Kidney epithelial cell (primary cell): Measurements from ENCODE around the gene SDCBP2. TPM values are rescaled to one million over a fixed set of nuclear protein-coding genes. Genes with fewer than 3 reads are reported as not detected.

Source experiments
- DNase-seq: peaks from one replicate; pipeline ENCODE4 v3.0.0-alpha.2; 2010; ENCODE audit warnings: low read depth
- H3K27me3 ChIP-seq: 2 replicates; pipeline ENCODE4 v1.6.0; 2011; ENCODE audit warnings: low read length; ENCODE audit not compliant: control insufficient read depth, insufficient read depth
- H3K36me3 ChIP-seq: 2 replicates; pipeline ENCODE4 v1.5.1; 2011; ENCODE audit warnings: low read length; ENCODE audit not compliant: control insufficient read depth, insufficient read depth
- H3K4me3 ChIP-seq: 2 replicates; pipeline ENCODE4 v1.5.1; 2011; ENCODE audit warnings: low read depth, mild to moderate bottlenecking, control low read depth, low read length
- total RNA-seq: library from RNA; depleted of rRNA; stranded (reverse); fragments of >200 nt; gene quantifications from 2 replicates; pipeline ENCODE4 v1.2.3, GENCODE V29; 2015
- TF ChIP-seq, protein P1 (sequence below): IDR thresholded peaks from 2 replicates; pipeline ENCODE4 v1.5.1; 2011; ENCODE audit warnings: mild to moderate bottlenecking, moderate library complexity, low read length, control low read depth, inconsistent platforms; ENCODE audit not compliant: insufficient read depth, poor library complexity, severe bottlenecking

Gene SDCBP2
- total RNA-seq, 1 donor from 2014 or later, result 6.1 TPM

DNA sequence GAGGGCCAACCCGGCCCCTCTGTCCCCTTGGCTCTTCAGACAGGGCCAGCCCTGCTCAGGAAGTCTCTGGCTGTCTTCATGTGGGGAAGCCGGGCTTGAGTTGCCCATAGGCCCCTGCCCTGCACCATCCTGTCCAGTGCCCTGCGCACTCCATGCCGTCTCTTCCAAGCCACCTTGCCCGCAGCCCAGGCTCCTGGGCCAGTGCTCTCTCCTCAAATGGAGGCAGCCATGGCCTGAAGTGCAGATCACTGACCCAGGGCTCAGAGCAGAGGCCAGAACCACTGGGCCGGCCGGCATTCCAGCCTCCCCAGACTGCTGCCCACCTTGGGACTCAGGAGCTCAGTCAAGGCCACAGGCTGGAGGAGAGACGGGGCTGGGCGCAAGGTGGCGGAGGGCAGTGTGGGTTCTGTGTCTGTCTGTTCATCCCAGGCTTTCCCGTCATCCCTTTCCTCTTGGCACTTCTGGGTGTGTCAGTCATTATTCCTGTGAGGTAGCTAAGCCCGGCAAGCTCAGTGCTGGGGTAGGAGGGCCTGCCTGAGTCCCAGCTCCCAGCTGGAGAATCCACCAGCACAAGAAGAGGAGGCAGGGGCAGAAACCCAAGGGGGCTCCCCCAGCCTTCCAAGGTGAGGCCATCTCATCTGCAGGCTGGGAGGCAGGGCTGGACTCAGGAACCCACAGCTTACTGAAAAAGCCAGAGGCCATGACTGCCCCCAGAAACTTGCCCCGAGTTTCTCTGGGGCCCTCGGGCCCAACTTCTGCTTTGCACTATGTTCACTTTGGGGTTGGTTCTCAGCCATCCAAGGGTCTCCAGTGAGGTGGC lies 22.4 kb downstream of the SDCBP2 start:
- TF ChIP-seq, protein P1, sequence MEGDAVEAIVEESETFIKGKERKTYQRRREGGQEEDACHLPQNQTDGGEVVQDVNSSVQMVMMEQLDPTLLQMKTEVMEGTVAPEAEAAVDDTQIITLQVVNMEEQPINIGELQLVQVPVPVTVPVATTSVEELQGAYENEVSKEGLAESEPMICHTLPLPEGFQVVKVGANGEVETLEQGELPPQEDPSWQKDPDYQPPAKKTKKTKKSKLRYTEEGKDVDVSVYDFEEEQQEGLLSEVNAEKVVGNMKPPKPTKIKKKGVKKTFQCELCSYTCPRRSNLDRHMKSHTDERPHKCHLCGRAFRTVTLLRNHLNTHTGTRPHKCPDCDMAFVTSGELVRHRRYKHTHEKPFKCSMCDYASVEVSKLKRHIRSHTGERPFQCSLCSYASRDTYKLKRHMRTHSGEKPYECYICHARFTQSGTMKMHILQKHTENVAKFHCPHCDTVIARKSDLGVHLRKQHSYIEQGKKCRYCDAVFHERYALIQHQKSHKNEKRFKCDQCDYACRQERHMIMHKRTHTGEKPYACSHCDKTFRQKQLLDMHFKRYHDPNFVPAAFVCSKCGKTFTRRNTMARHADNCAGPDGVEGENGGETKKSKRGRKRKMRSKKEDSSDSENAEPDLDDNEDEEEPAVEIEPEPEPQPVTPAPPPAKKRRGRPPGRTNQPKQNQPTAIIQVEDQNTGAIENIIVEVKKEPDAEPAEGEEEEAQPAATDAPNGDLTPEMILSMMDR, result no peak
- DNase-seq, result no peak
- Histone ChIP-seq H3K4me3 (no peak overlapping the region), H3K27me3 (no peaks in the 10 kb centered on the region), H3K36me3 (no peaks in the 10 kb centered on the region)

DNA sequence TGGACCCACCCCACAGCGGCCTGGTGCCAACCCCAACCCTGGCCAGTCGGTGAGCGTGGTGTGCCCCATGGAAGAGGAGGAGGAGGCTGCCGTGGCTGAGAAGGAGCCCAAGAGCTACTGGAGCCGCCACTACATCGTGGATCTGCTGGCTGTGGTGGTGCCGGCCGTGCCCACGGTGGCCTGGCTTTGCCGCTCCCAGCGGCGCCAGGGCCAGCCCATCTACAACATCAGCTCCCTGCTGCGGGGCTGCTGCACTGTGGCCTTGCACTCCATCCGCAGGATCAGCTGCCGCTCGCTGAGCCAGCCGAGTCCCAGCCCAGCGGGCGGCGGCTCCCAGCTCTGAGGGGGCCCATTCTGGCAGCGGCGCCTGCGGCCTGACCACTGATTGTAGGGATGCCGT lies 23.2 kb downstream of the SDCBP2 start:
- TF ChIP-seq, protein P1, result no peak
- no peak for DNase-seq
- Histone ChIP-seq H3K27me3 (no peaks in the 10 kb centered on the region), H3K4me3 (no peak overlapping the region), H3K36me3 (no peaks in the 10 kb centered on the region)

DNA sequence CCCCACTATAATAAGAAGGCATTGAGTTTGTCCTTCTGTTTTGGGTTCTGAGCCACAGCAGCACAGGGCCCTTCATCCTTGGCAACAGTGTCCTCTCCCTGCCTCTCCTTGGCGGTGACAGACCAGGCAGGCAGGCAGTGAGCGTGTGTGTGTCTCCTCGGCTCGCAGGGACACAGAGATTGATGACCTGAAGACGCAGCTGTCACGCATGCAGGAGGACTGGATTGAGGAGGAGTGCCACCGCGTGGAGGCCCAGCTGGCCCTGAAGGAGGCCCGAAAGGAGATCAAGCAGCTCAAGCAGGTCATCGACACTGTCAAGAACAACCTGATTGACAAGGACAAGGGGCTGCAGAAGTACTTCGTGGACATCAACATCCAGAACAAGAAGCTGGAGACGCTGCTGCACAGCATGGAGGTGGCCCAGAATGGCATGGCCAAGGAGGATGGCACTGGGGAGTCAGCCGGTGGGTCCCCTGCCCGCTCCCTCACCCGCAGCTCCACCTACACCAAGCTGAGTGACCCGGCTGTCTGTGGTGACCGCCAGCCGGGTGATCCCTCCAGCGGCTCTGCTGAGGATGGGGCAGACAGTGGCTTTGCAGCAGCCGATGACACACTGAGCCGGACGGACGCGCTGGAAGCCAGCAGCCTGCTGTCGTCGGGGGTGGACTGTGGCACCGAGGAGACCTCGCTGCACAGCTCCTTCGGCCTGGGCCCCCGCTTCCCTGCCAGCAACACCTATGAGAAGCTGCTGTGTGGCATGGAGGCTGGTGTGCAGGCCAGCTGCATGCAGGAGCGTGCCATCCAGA lies 24.0 kb downstream of the SDCBP2 start:
- Histone ChIP-seq H3K27me3 (no peaks in the 10 kb centered on the region), H3K36me3 (no peaks in the 10 kb centered on the region), H3K4me3 (no peak overlapping the region)
- DNase-seq, result no peak
- TF ChIP-seq, protein P1, result no peak

DNA sequence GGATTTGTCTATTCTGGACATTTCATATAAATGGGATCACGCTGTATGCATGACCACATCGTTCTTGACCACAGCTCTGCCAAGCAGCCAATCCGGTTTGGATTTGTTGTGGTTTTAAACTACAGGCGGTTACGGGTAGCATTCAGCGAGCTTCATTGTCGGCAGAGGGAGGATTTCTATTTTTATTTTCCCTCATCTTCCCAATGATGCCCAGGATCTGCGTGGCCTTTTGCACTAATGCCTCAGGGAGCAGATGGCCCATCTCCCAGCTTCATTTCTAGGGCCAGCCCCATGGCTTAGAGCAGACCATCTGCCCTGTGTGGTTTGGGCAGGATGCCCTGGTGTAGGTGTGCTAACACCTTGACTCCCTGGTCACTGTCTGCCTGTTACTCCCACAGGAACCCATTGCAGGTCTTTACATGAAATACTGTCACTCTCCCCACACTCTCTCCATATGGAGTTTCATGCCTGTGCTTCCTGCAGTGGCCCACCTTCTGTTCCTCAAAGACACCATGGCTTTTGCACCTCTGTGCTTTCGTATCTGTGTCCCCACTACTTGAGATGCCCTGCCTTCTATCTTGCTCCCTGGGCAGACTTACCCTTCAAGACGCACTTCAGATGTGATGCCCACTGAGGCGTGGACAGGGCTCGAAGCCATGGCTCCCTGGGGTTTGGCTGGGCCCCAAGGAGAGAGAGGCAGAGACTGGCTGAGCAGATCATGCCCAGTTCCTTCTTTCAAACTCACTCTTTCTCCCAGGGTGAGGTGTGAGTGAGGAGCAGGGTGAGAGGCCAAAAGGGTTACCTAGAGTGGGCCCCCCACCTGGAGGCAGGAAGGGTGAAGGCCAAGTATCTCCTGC lies 26.0 kb downstream of the SDCBP2 start:
- no peaks in the 10 kb centered on the region for H3K27me3 ChIP-seq
- no peaks in the 10 kb centered on the region for H3K36me3 ChIP-seq
- TF ChIP-seq, protein P1, result no peak
- no peak for DNase-seq
- no peak overlapping the region for H3K4me3 ChIP-seq

DNA sequence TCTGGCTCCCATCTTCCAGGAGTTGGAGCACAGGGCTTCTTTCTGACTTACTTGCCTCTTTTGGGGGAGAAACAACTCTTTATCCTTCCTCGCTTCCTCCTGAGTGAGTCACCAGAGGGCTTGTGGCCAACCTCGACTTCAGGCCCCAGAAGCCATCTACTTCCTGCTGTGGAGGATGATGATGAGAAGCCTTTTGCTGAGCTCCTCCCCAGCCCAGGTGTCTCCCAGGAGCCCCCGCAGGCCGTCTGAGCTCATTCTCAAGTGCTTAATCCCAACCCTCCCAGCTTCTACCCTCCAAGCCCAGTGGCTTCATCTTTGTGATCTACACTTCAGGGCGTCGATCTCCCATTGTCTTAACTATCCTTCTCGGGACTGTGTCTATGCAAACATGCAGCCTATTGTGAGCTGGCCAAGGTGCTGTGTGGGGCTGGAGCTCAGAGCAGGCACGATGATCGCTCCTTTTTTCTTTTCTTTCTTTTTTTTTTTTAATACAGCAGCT lies 27.9 kb downstream of the SDCBP2 start:
- H3K4me3 ChIP-seq, result no peak overlapping the region
- H3K27me3 ChIP-seq, result no peaks in the 10 kb centered on the region
- TF ChIP-seq, protein P1, result no peak
- DNase-seq, result no peak
- H3K36me3 ChIP-seq, result no peaks in the 10 kb centered on the region
